Adrenal gland (tissue), 12 donors: ENCODE results near the gene ARHGEF39. TPM values are rescaled to one million over a fixed set of nuclear protein-coding genes. Genes with fewer than 3 reads are reported as not detected.

ENCODE experiments used
- DNase-seq, 7 donors: peaks; one replicate each; pipeline ENCODE4 v3.0.0-alpha.2; 2019 to 2020
- H3K27ac ChIP-seq, 5 donors: fragments of 200-600 bp; sonication (generic) in 4 of 5; 1 replicate in 3 of 5; 2 replicates in 2 of 5; pipeline versions ENCODE4 v1.5.1 to v1.8.0; 2016 to 2020; ENCODE audit warnings: mild to moderate bottlenecking in 1 of 5
- H3K27me3 ChIP-seq: fragments of 200-600 bp; 2 replicates; pipeline ENCODE4 v1.8.0; 2021
- H3K36me3 ChIP-seq, 2 donors: fragments of 200-600 bp; replicated peaks in 1 of 2; 1 replicate in 1 of 2; 2 replicates in 1 of 2; pipeline versions ENCODE4 v1.5.1 to v1.8.0; 2018 to 2022
- H3K4me1 ChIP-seq, 2 donors: fragments of 200-600 bp; replicated peaks in 1 of 2; 1 replicate in 1 of 2; 2 replicates in 1 of 2; pipeline versions ENCODE4 v1.5.1 to v1.8.0; 2018 to 2021
- H3K4me3 ChIP-seq, 4 donors: fragments of 200-600 bp; sonication (generic) in 3 of 4; one replicate each; pipeline ENCODE4 v1.5.1; 2016 to 2018
- H3K9me3 ChIP-seq, 3 donors: fragments of 200-600 bp; sonication (generic) in 1 of 3; replicated peaks in 1 of 3; 1 replicate in 2 of 3; 2 replicates in 1 of 3; pipeline versions ENCODE4 v1.5.1 to v1.8.0; 2016 to 2021
- POLR2A ChIP-seq, 2 donors: fragments of 450-650 bp; IDR thresholded peaks; one replicate each; pipeline ENCODE4 v1.6.1; 2017; ENCODE audit warnings: antibody characterized with exemption in 2 of 2, mild to moderate bottlenecking in 2 of 2, moderate library complexity in 1 of 2
- WGBS, 4 donors: extraction: QIAGEN DNeasy Blood & Tissue Kit in 2 of 4; methylation state at CpG; one replicate each; pipeline versions ENCODE4 v1.1.5 to v1.1.7; 2013 to 2017; 5-methylcytosine and 5-hydroxymethylcytosine counted together
- intact Hi-C, 2 donors: fragments of 100-400 bp; cut with DNase I; formaldehyde crosslinking; loops; one replicate each; pipeline versions ENCODE4 v1.14.1 to v1.15.0; 2022 to 2023
- polyA plus RNA-seq, 3 donors: library from polyadenylated mRNA; stranded (reverse); fragments of 200-250 nt in 2 of 3; fragments of 350-450 nt in 1 of 3; fragmentation: Illumina TruSeq in 1 of 3; extraction: RNeasy Lipid Tissue Mini Kit (QIAGEN cat#74804) in 1 of 3; gene quantifications; one replicate each; pipeline ENCODE4 v1.2.3, GENCODE V29; 2013 to 2014
- total RNA-seq, 9 donors: library from RNA; depleted of rRNA in 4 of 9; stranded (reverse); fragments of >200 nt in 4 of 9; fragments of 120-200 nt in 1 of 9; fragmentation: NEBNext Ultra II Directional in 1 of 9; extraction: Animal tissue kit (Norgen Biotek cat#: 25700) in 1 of 9; gene quantifications; one replicate each; pipeline versions ENCODE4 v1.1.0 to v1.2.4, GENCODE V29; 2013 to 2023
- TF ChIP-seq, protein P1 (sequence below), 6 experiments: fragments of 450-650 bp in 4 of 6; fragments of 200-600 bp in 2 of 6; sonication (generic) in 1 of 6; IDR thresholded peaks; 1 replicate in 5 of 6; 2 replicates in 1 of 6; pipeline versions ENCODE4 v1.5.1 to v1.8.0; 2016 to 2021; ENCODE audit warnings: antibody characterized with exemption in 6 of 6, mild to moderate bottlenecking in 2 of 6, moderate library complexity in 1 of 6
- donor health status: healthy with polysubstance abuse.
- donor health status: Bipolar disorder and iron deficiency.
- donor health status: DM: yes; HTN: yes; CAD: no.
- donor health status: DM: no; HTN: no; CAD: no.
- donor health status: DM: no; HTN: no; CAD: no.
- donor health status: DM: yes; HTN: yes; CAD: no.

Gene ARHGEF39
- total and polyA plus RNA-seq, 12 donors: 0.42 to 18.4 (median 1.2) TPM

DNA sequence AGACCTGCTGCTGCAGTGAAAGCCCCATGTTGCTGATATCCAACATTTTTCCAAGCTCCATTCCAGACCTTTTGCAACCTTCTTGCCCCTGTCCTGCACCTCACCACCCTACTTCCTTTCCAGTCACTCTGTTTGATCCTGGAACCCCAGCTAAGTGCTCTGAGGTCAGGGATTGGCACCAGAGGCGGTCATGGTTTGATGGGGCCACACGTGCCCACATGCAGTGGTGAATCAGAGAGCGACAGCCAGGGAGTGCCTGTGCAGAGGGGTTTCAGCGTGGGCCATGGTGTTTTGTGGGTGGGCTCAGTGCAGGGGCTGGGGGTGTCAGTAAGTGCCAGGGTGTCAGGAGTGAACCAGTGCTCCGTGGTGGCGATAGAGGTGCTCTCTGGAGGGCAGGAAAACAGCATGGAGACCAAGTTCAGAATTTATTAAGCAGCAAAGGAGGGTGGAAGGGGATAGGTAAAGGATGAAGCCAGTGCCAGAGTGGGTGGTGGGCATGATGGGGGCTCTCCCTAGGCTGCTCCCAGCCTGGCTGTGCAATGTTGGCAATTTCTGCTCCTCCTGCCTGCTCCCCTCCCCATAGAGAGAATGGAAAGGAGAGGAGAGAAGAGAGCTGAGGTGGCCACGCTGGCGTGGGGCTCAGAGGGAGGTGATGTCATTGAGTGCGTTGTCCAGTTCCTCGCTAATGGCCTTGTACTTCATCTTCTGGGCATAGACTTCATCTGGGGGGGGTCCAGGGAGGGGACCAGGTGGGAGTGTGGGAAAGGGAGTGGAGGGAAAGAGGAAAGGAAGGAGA is 17.7 kb upstream of the ARHGEF39 start:
- no peak overlapping the region for H3K4me3 ChIP-seq
- 75 to 77% (median 76%) methylated on average over 10 of the region's 10 CpGs for WGBS, 4 donors
- peaks cover 9 to 20% of the 10 kb centered on the region in 2 donors for H3K4me1 ChIP-seq
- no peaks in the 10 kb centered on the region for H3K9me3 ChIP-seq
- H3K27me3 ChIP-seq: no peaks in the 10 kb centered on the region
- DNase-seq: no peak
- intact Hi-C loops: no loop called here
- peak overlapping the region in 2 of 5 donors; percentile 21 to 40 for H3K27ac ChIP-seq
- TF ChIP-seq POLR2A (IDR thresholded peaks at IDR 0.05): no peak
- TF ChIP-seq, protein P1, sequence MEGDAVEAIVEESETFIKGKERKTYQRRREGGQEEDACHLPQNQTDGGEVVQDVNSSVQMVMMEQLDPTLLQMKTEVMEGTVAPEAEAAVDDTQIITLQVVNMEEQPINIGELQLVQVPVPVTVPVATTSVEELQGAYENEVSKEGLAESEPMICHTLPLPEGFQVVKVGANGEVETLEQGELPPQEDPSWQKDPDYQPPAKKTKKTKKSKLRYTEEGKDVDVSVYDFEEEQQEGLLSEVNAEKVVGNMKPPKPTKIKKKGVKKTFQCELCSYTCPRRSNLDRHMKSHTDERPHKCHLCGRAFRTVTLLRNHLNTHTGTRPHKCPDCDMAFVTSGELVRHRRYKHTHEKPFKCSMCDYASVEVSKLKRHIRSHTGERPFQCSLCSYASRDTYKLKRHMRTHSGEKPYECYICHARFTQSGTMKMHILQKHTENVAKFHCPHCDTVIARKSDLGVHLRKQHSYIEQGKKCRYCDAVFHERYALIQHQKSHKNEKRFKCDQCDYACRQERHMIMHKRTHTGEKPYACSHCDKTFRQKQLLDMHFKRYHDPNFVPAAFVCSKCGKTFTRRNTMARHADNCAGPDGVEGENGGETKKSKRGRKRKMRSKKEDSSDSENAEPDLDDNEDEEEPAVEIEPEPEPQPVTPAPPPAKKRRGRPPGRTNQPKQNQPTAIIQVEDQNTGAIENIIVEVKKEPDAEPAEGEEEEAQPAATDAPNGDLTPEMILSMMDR (IDR thresholded peaks at IDR 0.05): no peak
- peaks cover 0 to 34% of the 10 kb centered on the region in 2 donors for H3K36me3 ChIP-seq

DNA sequence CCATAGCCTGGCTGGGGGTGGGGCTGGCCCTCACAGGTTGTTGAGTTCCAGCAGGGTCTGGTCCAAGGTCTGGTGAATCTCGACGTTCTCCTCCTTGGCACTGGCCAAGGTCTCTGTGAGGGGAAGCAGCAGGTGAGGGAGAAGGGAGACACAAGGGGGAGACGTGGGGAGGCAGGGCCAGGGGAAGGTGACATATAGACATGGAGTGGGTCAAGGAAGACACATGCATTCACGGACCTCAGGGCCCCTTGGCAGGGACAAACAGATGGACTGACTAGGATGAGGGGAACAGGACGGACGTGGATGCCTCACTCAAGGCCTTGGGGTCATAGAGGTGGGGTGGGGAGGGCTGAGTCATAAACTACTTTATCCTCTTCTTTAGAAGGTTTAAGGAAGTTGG is 17.1 kb upstream of the ARHGEF39 start:
- TF ChIP-seq, protein P1 (IDR thresholded peaks at IDR 0.05): no peak
- TF ChIP-seq POLR2A (IDR thresholded peaks at IDR 0.05): no peak
- WGBS, 4 donors: 40 to 61% (median 54%) methylated on average over 6 of the region's 6 CpGs
- H3K4me3 ChIP-seq: no peak overlapping the region
- H3K4me1 ChIP-seq: peaks cover 2 to 13% of the 10 kb centered on the region in 2 donors
- H3K9me3 ChIP-seq: no peaks in the 10 kb centered on the region
- intact Hi-C loops: no loop called here
- no peaks in the 10 kb centered on the region for H3K27me3 ChIP-seq
- peak overlapping the region in 1 of 5 donors; percentile 40 for H3K27ac ChIP-seq
- H3K36me3 ChIP-seq: peaks cover 0 to 34% of the 10 kb centered on the region in 2 donors
- DNase-seq: no peak

DNA sequence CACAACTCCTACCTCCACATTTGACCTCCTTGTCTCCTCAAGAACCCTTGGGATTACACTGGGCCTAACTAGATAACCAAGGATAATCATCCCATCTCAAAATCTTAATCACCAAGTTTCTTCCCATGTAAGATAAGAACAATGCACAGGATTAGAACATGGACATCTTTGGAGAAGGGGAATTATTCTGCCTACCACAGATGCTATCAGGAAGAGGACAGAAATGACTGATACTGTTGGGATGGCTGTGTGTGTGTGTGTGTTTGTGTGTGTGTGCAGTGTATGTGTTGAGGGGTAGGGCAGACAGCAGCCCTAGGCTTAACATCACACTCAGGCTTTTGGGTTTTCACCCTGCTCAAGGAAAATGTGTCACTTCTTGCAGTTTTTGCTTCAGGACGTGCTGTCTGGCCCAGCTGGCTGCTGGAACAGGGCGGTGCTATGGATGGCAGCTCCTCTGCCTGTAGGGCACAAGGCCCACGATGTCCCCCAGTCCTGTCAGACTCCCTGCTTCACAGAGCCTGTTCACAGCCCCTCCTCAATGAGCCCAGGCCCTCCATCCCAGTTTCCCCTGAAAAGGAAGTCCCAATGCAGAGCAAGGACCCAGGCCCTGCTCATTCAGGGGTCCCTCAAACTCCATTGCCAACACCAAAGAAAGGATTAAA is 16.5 kb upstream of the ARHGEF39 start:
- no peak for DNase-seq
- Histone ChIP-seq H3K36me3 (peaks cover 0 to 34% of the 10 kb centered on the region in 2 donors), H3K27ac (peak overlapping the region in 1 of 5 donors; percentile 40), H3K27me3 (no peaks in the 10 kb centered on the region), H3K9me3 (no peaks in the 10 kb centered on the region), H3K4me1 (peaks cover 0 to 7% of the 10 kb centered on the region in 2 donors), H3K4me3 (no peak overlapping the region)
- TF ChIP-seq POLR2A (IDR thresholded peaks at IDR 0.05): no peak
- WGBS, 4 donors: 68 to 84% (median 71%) methylated on average over 2 to 3 of the region's 3 CpGs
- intact Hi-C loops: no loop called here

DNA sequence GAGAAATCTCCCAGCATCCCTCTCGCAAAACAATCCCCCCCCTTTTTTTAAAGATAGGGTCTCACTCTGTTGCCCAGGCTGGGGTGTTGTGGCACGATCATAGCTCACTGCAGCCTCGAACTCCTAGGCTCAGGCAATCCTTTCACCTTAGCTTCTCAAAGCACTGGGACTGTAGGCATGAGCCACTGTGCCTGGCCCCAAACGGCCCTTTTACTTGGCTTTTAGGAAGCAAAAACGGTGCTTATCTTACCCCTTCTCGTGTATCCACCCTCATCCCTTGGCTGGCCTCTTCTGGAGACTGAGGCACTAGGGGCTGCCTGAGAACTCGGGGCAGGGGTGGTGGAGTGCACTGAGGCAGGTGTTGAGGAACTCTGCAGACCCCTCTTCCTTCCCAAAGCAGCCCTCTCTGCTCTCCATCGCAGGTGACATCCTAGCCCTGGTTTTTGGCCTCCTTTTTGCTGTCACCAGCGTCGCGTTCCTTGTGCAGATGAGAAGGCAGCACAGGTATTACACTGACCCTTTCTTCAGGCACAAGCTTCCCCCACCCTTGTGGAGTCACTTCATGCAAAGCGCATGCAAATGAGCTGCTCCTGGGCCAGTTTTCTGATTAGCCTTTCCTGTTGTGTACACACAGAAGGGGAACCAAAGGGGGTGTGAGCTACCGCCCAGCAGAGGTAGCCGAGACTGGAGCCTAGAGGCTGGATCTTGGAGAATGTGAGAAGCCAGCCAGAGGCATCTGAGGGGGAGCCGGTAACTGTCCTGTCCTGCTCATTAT is 15.5 kb upstream of the ARHGEF39 start:
- no peak overlapping the region for H3K27ac ChIP-seq
- TF ChIP-seq, protein P1 (IDR thresholded peaks at IDR 0.05): no peak
- TF ChIP-seq POLR2A (IDR thresholded peaks at IDR 0.05): no peak
- H3K4me3 ChIP-seq: no peak overlapping the region
- intact Hi-C loops: no loop called here
- H3K9me3 ChIP-seq: no peaks in the 10 kb centered on the region
- peaks cover 0 to 3% of the 10 kb centered on the region in 2 donors for H3K4me1 ChIP-seq
- H3K36me3 ChIP-seq: peaks cover 0 to 32% of the 10 kb centered on the region in 2 donors
- WGBS, 4 donors: 62 to 72% (median 71%) methylated on average over 15 of the region's 15 CpGs
- DNase-seq: no peak
- H3K27me3 ChIP-seq: no peaks in the 10 kb centered on the region
